H9 (cell line): ENCODE measurements around the gene CABS1. TPM values are rescaled to one million over a fixed set of nuclear protein-coding genes. Genes with fewer than 3 reads are reported as not detected.

Source experiments
- DNase-seq: peaks from one replicate; pipeline ENCODE4 v3.0.0-alpha.2; 2017
- H2AFZ ChIP-seq: one replicate; pipeline ENCODE4 v1.6.1; 2013; ENCODE audit warnings: mild to moderate bottlenecking, low read length, control low read depth, moderate library complexity
- H2AK5ac ChIP-seq: 2 replicates; pipeline ENCODE4 v1.6.1; 2013; ENCODE audit warnings: low read length, control low read depth, mixed read lengths; ENCODE audit not compliant: insufficient read length
- H2BK120ac ChIP-seq: one replicate; pipeline ENCODE4 v1.6.1; 2013; ENCODE audit warnings: low read depth, mild to moderate bottlenecking, low read length, control low read depth, inconsistent platforms; ENCODE audit not compliant: poor library complexity, severe bottlenecking
- H2BK12ac ChIP-seq: 2 replicates; pipeline ENCODE4 v1.6.1; 2013; ENCODE audit warnings: low read length, control low read depth, mixed read lengths, low read depth; ENCODE audit not compliant: insufficient read length
- H2BK15ac ChIP-seq: 2 replicates; pipeline ENCODE4 v1.6.1; 2013; ENCODE audit warnings: low read depth, low read length, control low read depth
- H2BK20ac ChIP-seq: one replicate; pipeline ENCODE4 v1.6.1; 2013; ENCODE audit warnings: low read depth, mild to moderate bottlenecking, low read length, control low read depth, inconsistent platforms; ENCODE audit not compliant: poor library complexity, severe bottlenecking
- H2BK5ac ChIP-seq: 2 replicates; pipeline ENCODE4 v1.6.1; 2013; ENCODE audit warnings: low read length, control low read depth, mixed read lengths; ENCODE audit not compliant: insufficient read length
- H3K14ac ChIP-seq: 2 replicates; pipeline ENCODE4 v1.6.1; 2013; ENCODE audit warnings: low read length, control low read depth; ENCODE audit not compliant: insufficient read depth
- H3K18ac ChIP-seq: 2 replicates; pipeline ENCODE4 v1.6.1; 2013; ENCODE audit warnings: low read depth, mild to moderate bottlenecking, mixed read lengths, low read length, control low read depth; ENCODE audit not compliant: insufficient read length
- H3K23ac ChIP-seq: 2 replicates; pipeline ENCODE4 v1.6.1; 2013; ENCODE audit warnings: low read length, control low read depth, mixed read lengths, low read depth; ENCODE audit not compliant: insufficient read length
- H3K23me2 ChIP-seq: 2 replicates; pipeline ENCODE4 v1.6.1; 2013; ENCODE audit warnings: low read depth, mild to moderate bottlenecking, mixed read lengths, low read length, control low read depth; ENCODE audit not compliant: insufficient read length, poor library complexity, severe bottlenecking
- H3K27ac ChIP-seq: 2 replicates; pipeline ENCODE4 v1.5.1; 2013; ENCODE audit warnings: low read length, control low read depth, mixed read lengths, low read depth; ENCODE audit not compliant: insufficient read length
- H3K27me3 ChIP-seq: 2 replicates; pipeline ENCODE4 v1.6.1; 2013; ENCODE audit warnings: low read length, control low read depth, inconsistent platforms; ENCODE audit not compliant: insufficient read depth
- H3K4ac ChIP-seq: 2 replicates; pipeline ENCODE4 v1.6.1; 2013; ENCODE audit warnings: low read depth, mild to moderate bottlenecking, control low read depth, inconsistent platforms, low read length, moderate library complexity
- H3K4me1 ChIP-seq: 2 replicates; pipeline ENCODE4 v1.6.1; 2013; ENCODE audit warnings: low read length, control low read depth, inconsistent platforms; ENCODE audit not compliant: insufficient read depth
- H3K4me2 ChIP-seq: 2 replicates; pipeline ENCODE4 v1.6.1; 2013; ENCODE audit warnings: low read length, control low read depth, mixed read lengths; ENCODE audit not compliant: insufficient read length, insufficient read depth
- H3K56ac ChIP-seq: 2 replicates; pipeline ENCODE4 v1.6.1; 2013; ENCODE audit warnings: low read depth, mild to moderate bottlenecking, mixed read lengths, low read length, control low read depth; ENCODE audit not compliant: insufficient read length
- H3K79me1 ChIP-seq: 2 replicates; pipeline ENCODE4 v1.6.1; 2013; ENCODE audit warnings: low read depth, mild to moderate bottlenecking, moderate library complexity, low read length, control low read depth, inconsistent platforms; ENCODE audit not compliant: insufficient read depth, poor library complexity, severe bottlenecking
- H3K79me2 ChIP-seq: 2 replicates; pipeline ENCODE4 v1.6.1; 2013; ENCODE audit warnings: low read length, control low read depth, inconsistent platforms; ENCODE audit not compliant: insufficient read depth
- H3K9ac ChIP-seq: 2 replicates; pipeline ENCODE4 v1.6.1; 2013; ENCODE audit warnings: low read length, control low read depth, mixed read lengths; ENCODE audit not compliant: insufficient read length; ENCODE audit errors: extremely low read depth
- H3K9me3 ChIP-seq: one replicate; pipeline ENCODE4 v1.6.1; 2013; ENCODE audit warnings: low read depth, low read length, inconsistent platforms; ENCODE audit not compliant: control insufficient read depth
- H3T11ph ChIP-seq: one replicate; pipeline ENCODE4 v1.6.1; 2013; ENCODE audit warnings: mild to moderate bottlenecking, low read length, control low read depth, inconsistent platforms
- H4K20me1 ChIP-seq: one replicate; pipeline ENCODE4 v1.6.1; 2013; ENCODE audit not compliant: control insufficient read depth, insufficient read length, insufficient read depth
- H4K5ac ChIP-seq: 2 replicates; pipeline ENCODE4 v1.6.1; 2013; ENCODE audit warnings: low read depth, mild to moderate bottlenecking, mixed read lengths, low read length, control low read depth; ENCODE audit not compliant: insufficient read length
- H4K8ac ChIP-seq: replicated peaks from 2 replicates; pipeline ENCODE4 v1.6.1; 2013; ENCODE audit warnings: low read length, control low read depth, mixed read lengths, low read depth; ENCODE audit not compliant: insufficient read length
- H4K91ac ChIP-seq: 2 replicates; pipeline ENCODE4 v1.6.1; 2013; ENCODE audit warnings: low read depth, mild to moderate bottlenecking, moderate library complexity, mixed read lengths, low read length, control low read depth; ENCODE audit not compliant: insufficient read length
- H3K27ac Mint-ChIP-seq, 3 experiments: 2 replicates in 2 of 3; 3 replicates in 1 of 3; pipeline ENCODE4 v1.8.0; 2020 to 2021; ENCODE audit warnings: mixed read lengths in 3 of 3, mild to moderate bottlenecking in 1 of 3, moderate library complexity in 1 of 3
- H3K27me3 Mint-ChIP-seq: 2 replicates; pipeline ENCODE4 v1.8.0; 2021; ENCODE audit warnings: low read depth, mild to moderate bottlenecking, moderate library complexity, mixed read lengths
- H3K36me3 Mint-ChIP-seq, 3 experiments: 2 replicates in 2 of 3; 3 replicates in 1 of 3; pipeline ENCODE4 v1.8.0; 2020 to 2021; ENCODE audit warnings: low read depth in 3 of 3, mixed read lengths in 3 of 3; ENCODE audit not compliant: insufficient read depth in 1 of 3
- H3K4me1 Mint-ChIP-seq, 2 experiments: 2 replicates each; pipeline ENCODE4 v1.8.0; 2020; ENCODE audit warnings: mixed read lengths in 2 of 2
- H3K4me3 Mint-ChIP-seq, 2 experiments: 2 replicates in 1 of 2; 3 replicates in 1 of 2; pipeline ENCODE4 v1.8.0; 2020 to 2021; ENCODE audit warnings: mild to moderate bottlenecking in 2 of 2, mixed read lengths in 2 of 2, moderate library complexity in 1 of 2
- H3K9me3 Mint-ChIP-seq, 2 experiments: 2 replicates in 1 of 2; 3 replicates in 1 of 2; pipeline ENCODE4 v1.8.0; 2020; ENCODE audit warnings: mild to moderate bottlenecking in 2 of 2, mixed read lengths in 2 of 2, moderate library complexity in 1 of 2
- WGBS: extraction: QIAGEN DNeasy Blood & Tissue Kit; methylation state at CpG from one replicate; pipeline ENCODE4 v1.1.7; 2013; ENCODE audit warnings: missing lambda C conversion rate, low lambda C conversion rate, mixed read lengths; ENCODE audit not compliant: insufficient read length; ENCODE audit errors: extremely low coverage; 5-methylcytosine and 5-hydroxymethylcytosine counted together
- total RNA-seq: library from RNA; stranded (reverse); gene quantifications from 2 replicates; pipeline ENCODE4 v1.2.1, GENCODE V29; 2021
- TF ChIP-seq, protein P1 (sequence below): fragments of 200-600 bp; sonication (generic); conservative IDR thresholded peaks from 3 replicates; pipeline ENCODE4 v1.8.0; 2021; ENCODE audit warnings: antibody characterized with exemption, mild to moderate bottlenecking

Gene CABS1
- total RNA-seq, 1 experiment from 2014 or later, result 0.15 TPM

DNA sequence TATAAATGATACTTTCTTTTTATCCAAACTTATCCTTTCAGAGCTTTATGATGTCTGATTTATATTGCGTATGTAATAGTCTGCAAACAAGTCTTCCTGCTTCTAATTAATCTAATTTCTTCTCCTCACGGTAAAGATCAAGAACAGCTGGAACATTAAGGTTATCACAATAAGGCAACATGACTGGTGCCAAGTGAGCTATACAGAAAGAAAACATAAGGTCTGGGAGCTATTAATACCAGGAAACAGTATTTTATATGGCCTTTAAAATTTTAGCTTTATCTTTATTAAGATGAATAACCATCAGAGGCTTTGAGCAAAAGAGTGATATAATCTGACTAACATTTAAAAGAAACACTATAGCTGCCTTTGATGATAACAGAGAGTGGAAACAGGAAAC lies 28.7 kb upstream of the CABS1 start:
- Histone ChIP-seq H3K4me1 (no peaks in the 10 kb centered on the region), H4K20me1 (no peaks in the 10 kb centered on the region), H3K4me2 (no peak overlapping the region), H3K23me2 (no peaks in the 10 kb centered on the region), H4K8ac (no peak overlapping the region), H4K91ac (no peak overlapping the region), H3K9me3 (no peaks in the 10 kb centered on the region), H3K9ac (no peak overlapping the region), H3K27ac (no peak overlapping the region), H3K23ac (no peak overlapping the region), H2BK120ac (no peak overlapping the region), H2BK20ac (no peak overlapping the region), H2BK12ac (no peak overlapping the region), H3K18ac (no peak overlapping the region), H3K4ac (no peak overlapping the region), H3K14ac (no peak overlapping the region), H2BK15ac (no peak overlapping the region), H3K27me3 (no peaks in the 10 kb centered on the region), H4K5ac (no peak overlapping the region), H2BK5ac (no peak overlapping the region), H2AK5ac (no peak overlapping the region), H3K79me2 (no peaks in the 10 kb centered on the region), H3T11ph (no peak overlapping the region), H3K79me1 (no peaks in the 10 kb centered on the region), H3K56ac (no peak overlapping the region), H2AFZ (no peak overlapping the region)
- Mint-ChIP-seq H3K4me1 (no peaks in the 10 kb centered on the region; a peak in 1 of 4 replicates), H3K4me3 (no peak overlapping the region), H3K27ac (no peak overlapping the region), H3K36me3 (no peaks in the 10 kb centered on the region), H3K9me3 (no peaks in the 10 kb centered on the region), H3K27me3 (no peaks in the 10 kb centered on the region)
- TF ChIP-seq, protein P1, sequence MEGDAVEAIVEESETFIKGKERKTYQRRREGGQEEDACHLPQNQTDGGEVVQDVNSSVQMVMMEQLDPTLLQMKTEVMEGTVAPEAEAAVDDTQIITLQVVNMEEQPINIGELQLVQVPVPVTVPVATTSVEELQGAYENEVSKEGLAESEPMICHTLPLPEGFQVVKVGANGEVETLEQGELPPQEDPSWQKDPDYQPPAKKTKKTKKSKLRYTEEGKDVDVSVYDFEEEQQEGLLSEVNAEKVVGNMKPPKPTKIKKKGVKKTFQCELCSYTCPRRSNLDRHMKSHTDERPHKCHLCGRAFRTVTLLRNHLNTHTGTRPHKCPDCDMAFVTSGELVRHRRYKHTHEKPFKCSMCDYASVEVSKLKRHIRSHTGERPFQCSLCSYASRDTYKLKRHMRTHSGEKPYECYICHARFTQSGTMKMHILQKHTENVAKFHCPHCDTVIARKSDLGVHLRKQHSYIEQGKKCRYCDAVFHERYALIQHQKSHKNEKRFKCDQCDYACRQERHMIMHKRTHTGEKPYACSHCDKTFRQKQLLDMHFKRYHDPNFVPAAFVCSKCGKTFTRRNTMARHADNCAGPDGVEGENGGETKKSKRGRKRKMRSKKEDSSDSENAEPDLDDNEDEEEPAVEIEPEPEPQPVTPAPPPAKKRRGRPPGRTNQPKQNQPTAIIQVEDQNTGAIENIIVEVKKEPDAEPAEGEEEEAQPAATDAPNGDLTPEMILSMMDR, result no peak
- DNase-seq, result no peak
- no CpG with 5 or more reads among the region's 2 CpGs for WGBS
